ENCODE results near the gene SORBS2. TPM values are rescaled to one million over a fixed set of nuclear protein-coding genes. Genes with fewer than 3 reads are reported as not detected.

SORBS2 gene
- total RNA-seq, 1 experiment from 2014 or later: 3.6 TPM

DNA sequence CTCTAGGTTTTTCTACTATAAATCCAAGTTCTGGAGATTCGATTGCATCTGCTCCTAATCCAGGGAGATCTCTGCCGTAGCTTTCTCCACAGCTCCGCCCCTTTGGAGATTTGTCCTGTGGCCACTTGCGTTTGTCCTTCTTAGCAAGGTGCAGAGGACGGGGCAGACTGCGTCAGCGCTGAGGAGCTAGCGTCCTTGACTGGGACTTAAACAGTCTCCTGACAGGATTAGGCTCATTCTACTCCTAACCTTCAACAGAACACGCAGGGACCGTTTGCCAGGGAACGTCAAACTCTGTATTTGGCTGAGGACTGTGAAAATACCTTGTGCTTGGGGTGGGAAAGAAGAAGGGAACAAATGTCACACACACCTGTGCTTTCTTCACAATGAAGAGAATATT is 38.6 kb downstream of the SORBS2 start:
- peak; percentile 35 for DNase-seq (ENCODE audit: low read depth)

- no peak for DNase-seq (ENCODE audit: low read depth)
Measured at GRCh38 chr4:185772391-185773093, 39.5 kb downstream of the SORBS2 start.

GRCh38 chr4:185771711-185772390 is 40.1 kb downstream of the SORBS2 start:
- no peak for DNase-seq (ENCODE audit: low read depth)

DNA sequence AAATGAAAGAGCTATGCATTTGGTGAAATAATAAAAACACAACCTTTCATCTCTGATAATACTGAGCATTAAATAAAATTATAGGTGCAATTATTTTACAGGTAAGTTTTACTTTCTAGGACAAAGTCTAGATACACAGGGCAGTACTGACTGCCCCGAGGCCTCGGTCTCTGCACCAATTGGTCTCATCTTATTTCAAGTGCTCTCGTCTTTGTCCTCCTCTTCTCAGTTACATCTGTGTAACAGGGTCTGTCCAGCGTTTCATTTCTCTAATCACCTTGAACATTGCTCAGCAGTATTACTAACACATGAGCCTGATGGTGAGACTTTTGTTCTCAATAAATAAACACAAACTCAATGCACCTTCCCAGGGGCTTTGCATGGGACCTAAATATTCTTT is 44.5 kb downstream of the SORBS2 start:
- DNase-seq (ENCODE audit: low read depth): no peak

DNA sequence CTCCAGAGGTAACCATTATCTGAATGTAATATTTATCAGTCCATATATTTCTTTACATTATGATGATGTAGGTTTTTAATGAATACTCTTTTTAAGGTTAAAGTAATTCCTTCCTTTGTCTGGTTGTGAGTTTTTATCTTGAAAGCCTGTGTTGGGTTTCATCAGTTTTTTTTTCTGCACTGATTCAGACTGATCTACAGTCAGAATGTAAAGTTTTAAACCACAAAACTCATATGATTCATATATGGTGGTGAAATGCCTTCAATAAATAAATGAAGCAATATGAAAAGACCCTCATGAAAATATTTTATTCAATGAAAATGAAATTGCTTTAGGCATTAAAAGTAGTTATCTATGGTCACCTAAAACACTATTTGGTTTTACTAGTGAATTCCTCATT is 47.1 kb downstream of the SORBS2 start:
- DNase-seq (ENCODE audit: low read depth): no peak

DNA sequence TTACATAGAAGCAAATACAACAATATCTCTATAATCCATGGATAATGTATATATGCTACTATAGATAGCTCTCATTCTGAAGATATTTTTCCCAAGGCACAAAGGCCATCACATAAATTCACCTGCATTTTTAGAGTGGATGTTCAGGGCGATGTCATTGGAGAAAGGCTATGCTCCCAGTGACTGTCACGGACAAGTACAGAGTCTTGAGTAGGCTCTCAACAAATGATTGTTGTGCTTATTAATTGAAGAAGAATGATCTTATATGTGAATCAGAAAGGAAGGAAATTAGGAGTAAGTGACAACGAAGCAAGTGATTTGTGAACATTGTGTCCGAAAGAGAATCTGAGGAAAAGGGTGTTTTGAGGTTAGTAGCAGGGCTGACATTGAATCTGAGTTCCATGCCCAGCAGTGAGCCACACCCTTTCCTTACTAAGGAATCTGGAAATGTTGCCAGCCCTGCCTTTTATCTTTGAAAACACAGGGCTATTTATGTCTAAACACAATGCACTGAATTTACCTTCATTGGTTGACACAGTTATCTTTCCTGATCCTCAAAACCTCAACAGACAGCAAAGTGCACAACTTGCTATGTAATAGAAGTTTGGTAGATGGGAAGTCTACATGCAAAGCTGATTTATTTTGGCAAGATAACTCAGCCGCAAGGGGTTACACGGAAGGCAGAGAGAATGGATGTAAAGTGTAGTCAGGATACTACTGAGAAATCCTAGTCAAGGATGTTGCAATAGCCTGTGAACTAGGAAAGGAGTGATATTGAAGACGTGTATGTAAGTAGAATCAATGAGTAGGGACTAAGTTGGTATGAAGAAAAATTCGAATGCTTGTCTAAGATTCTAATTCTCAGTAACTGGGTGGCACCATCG is 50.4 kb downstream of the SORBS2 start:
- DNase-seq (ENCODE audit: low read depth): no peak

- no peak for DNase-seq (ENCODE audit: low read depth)
Measured at GRCh38 chr4:185758807-185759206, 53.2 kb downstream of the SORBS2 start.

GRCh38 chr4:185755451-185755850 is 56.5 kb downstream of the SORBS2 start:
- DNase-seq (ENCODE audit: low read depth): peak; percentile 17

GRCh38 chr4:185754961-185755360 is 57.0 kb downstream of the SORBS2 start:
- no peak for DNase-seq (ENCODE audit: low read depth)

GRCh38 chr4:185752872-185753271 is 59.1 kb downstream of the SORBS2 start:
- no peak for DNase-seq (ENCODE audit: low read depth)

DNA sequence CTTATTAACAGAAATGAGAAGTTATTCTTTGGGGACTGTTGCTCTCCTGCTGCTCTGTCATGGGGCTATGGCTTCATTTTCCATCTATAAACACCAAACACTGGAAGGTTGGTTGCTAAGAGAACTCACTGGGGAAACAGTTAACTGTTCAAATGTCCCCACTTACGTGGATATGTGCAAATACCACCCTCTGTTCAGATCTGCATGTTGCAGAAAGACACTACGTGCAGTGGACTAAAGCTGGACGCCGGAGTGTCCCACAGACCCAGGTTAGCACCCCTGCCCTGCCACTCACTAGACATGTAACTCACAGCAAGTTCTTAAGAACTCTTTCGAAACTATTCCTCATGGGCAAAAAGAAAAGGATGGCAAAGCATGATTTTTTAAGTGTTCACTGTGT is 62.1 kb downstream of the SORBS2 start:
- DNase-seq (ENCODE audit: low read depth): no peak

DNA sequence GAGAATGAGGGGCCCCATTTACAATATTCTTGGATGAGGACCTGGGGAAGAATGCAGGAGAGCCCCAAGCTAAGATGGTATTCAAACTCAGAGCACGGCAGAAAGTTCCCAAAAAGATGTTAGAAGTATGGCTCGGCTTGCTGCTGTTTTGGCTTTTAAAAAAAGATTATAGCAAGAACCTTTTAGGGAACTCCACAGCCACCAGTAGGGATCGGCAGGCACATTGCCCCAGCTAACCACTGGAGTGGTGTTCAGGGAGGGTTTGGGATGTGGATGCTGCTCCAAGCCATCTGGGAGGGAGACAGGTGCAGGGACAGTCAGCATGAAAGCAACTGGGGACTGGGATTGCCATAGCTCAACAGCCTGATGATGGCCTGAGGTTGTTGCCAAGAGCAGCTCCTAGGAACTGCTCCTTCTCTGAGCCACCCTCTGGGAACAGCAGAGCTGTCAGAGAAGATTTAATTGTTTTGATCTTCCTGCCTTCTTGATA is 63.0 kb downstream of the SORBS2 start:
- no peak for DNase-seq (ENCODE audit: low read depth)

DNA sequence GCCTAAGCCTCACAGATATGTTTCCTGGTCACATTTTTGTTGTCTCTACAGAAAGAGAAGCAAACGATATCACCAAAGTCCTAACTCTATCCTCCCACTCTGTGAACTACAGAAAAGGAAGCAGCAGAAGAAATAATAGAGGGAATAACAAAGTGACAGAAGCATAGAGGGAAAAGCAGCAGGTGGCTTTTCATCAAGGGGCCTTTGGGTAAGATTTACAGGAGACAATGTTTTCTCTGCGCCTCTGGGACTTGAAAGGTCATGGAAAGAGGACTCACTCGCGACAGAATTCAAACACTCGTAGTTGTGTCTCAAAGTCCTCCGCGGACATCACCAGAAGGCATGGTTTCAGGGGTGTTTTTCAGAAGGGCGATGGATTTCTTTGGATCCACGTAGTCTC is 66.1 kb downstream of the SORBS2 start:
- no peak for DNase-seq (ENCODE audit: low read depth)

GRCh38 chr4:185744946-185745345 is 67.0 kb downstream of the SORBS2 start:
- no peak for DNase-seq (ENCODE audit: low read depth)

DNA sequence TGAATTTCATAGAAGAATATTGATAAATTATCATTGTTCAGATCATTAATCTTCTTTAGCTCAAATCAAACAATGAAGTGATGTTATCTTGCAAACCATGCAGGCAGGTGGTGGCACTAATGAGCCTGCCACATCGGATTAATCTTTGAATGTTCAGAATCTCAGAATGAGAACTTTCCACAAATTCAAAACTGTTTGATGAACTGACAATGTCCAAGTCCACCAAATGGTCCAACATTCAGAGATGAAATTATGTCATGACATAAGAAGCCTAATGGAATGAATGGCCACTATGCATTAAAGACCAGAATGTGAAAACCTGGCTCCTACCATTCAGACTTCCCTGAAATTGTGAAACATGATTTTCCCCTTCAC is 67.5 kb downstream of the SORBS2 start:
- no peak for DNase-seq (ENCODE audit: low read depth)

GRCh38 chr4:185743722-185744487 is 68.1 kb downstream of the SORBS2 start:
- DNase-seq (ENCODE audit: low read depth): no peak

- DNase-seq (ENCODE audit: low read depth): peak; percentile 52
Measured at GRCh38 chr4:185742766-185743165, 69.2 kb downstream of the SORBS2 start.

DNA sequence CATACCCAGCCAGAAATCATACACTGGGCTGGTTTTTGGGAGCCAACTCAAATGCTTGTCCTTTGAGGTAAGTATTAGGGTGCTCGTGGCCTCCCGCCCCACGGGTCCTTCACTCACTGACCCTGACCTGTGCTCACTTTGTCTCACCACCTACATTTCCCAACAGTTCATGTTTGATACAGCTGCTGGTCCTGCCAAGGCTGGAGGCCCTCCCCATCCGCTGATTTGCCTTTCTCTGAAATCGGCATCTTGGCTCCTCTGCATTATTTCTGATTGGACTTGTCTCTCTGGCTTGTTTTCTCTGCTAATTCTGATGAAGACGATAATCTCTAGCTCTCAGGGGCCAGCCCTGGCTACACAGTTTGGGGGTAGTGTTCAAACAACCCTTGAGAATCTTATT is 70.2 kb downstream of the SORBS2 start:
- no peak for DNase-seq (ENCODE audit: low read depth)

- DNase-seq (ENCODE audit: low read depth): peak; percentile 10
Measured at GRCh38 chr4:185740471-185740873, 71.5 kb downstream of the SORBS2 start.

DNA sequence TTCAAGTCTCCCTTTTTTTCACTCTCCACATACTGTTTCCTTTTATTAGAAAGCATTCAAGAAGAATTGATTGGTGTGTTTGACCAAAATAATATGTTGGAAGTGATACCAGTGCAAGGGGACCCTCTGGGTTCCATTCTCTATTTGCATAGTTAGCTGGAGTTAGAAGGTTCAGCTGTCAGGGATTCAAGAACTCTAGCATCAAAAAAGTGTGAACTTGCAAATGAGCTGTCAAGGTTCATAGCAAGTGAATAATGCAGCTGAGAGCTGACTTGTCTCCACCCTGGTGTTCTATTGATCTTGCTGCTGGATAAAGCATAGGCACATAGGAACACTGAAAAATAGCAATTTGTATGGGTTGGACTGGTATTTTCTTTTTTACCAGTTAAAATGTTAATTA is 73.2 kb downstream of the SORBS2 start:
- DNase-seq (ENCODE audit: low read depth): no peak

- no peak for DNase-seq (ENCODE audit: low read depth)
Measured at GRCh38 chr4:185738038-185738552, 73.9 kb downstream of the SORBS2 start.
